PC-3 (cell line): ENCODE data around the gene PDZD2.

ENCODE experiments used
- CTCF ChIP-seq: fragments of 300-600 bp; sonication (generic); conservative IDR thresholded peaks from 2 replicates; pipeline ENCODE4 v1.5.1; 2017; ENCODE audit warnings: antibody characterized with exemption, low read depth, mild to moderate bottlenecking, low read length
- EZH2 ChIP-seq: fragments of 300-600 bp; sonication (generic); IDR thresholded peaks from one replicate; pipeline ENCODE4 v1.6.1; 2017; ENCODE audit warnings: antibody characterized with exemption, mild to moderate bottlenecking, low read length; ENCODE audit not compliant: unreplicated experiment
- EZH2phosphoT487 ChIP-seq: fragments of 300-600 bp; sonication (generic); IDR thresholded peaks from 2 replicates; pipeline ENCODE4 v1.6.1; 2018; ENCODE audit warnings: mild to moderate bottlenecking, antibody characterized with exemption, low read length, borderline replicate concordance

- TF ChIP-seq CTCF (no peak), EZH2 (no peak), EZH2phosphoT487 (no peak)
Observed at GRCh38 chr5:31990701-31991110, 351.8 kb downstream of the PDZD2 start.
